Astrocyte of the spinal cord (primary cell): ENCODE results near the gene ACOX3.
"Not testable (repeated sequence)": the region's sequence is repeated elsewhere in the genome, so short reads cannot be mapped to it uniquely, and the experiment has no call there.

Experiments
- DNase-seq: peaks from one replicate; pipeline ENCODE4 v3.0.0; 2011; ENCODE audit warnings: low read depth, low spot score
- H3K4me3 ChIP-seq: 2 replicates; pipeline ENCODE4 v1.5.1; 2011; ENCODE audit warnings: low read depth, mild to moderate bottlenecking, low read length, moderate library complexity
- CTCF ChIP-seq: IDR thresholded peaks from 2 replicates; pipeline ENCODE4 v1.5.1; 2012; ENCODE audit warnings: low read depth, mild to moderate bottlenecking, low read length, inconsistent platforms
- in situ Hi-C: cut with HindIII; loops from 2 replicates; pipeline ENCODE4 v1.10.0; 2017; ENCODE audit warnings: low sequenced_read_pairs

Gene ACOX3

DNA sequence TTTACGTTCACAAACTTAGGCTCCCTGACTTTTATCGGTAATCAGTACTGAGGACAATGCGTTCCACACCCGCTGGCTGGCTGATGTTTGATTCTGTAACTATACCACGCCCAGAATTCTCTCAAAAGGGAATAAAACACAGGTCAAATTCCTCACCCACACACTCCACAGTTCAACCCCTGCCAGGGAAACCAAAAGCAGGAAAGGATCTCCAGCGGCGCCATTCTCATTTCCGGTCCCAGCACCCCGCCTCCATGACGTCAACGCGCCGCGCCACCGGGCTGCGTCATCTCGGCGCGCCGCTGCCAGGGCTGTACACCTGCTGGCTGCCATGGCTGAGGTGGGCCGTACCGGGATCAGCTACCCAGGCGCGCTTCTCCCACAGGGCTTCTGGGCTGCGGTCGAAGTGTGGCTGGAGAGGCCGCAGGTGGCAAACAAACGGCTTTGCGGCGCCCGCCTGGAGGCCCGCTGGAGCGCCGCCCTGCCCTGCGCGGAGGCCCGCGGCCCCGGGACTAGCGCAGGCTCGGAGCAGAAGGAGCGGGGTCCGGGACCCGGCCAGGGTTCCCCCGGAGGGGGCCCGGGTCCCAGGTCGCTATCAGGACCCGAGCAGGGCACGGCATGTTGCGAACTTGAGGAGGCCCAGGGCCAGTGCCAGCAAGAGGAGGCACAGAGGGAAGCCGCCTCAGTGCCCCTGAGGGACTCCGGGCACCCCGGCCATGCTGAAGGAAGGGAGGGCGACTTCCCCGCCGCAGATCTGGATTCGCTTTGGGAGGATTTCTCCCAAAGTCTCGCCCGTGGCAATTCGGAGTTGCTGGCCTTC is at the start of gene ACOX3, which contains the start of gene TRMT44:
Gene ACOX3, minus strand, starts transcription at position 232 of the 820 bp plus-strand sequence. CDS start 24,202 bp downstream, outside the sequence.
Gene TRMT44, plus strand, starts transcription at position 286 of the 820 bp plus-strand sequence. Its CDS starts 46 bp downstream, at position 332.
- DNase-seq = peak; percentile 95
- peak within 1 kb of the TSS; percentile 95 for H3K4me3 ChIP-seq
- in situ Hi-C loops = no loop called here
- no peak for TF ChIP-seq CTCF

DNA sequence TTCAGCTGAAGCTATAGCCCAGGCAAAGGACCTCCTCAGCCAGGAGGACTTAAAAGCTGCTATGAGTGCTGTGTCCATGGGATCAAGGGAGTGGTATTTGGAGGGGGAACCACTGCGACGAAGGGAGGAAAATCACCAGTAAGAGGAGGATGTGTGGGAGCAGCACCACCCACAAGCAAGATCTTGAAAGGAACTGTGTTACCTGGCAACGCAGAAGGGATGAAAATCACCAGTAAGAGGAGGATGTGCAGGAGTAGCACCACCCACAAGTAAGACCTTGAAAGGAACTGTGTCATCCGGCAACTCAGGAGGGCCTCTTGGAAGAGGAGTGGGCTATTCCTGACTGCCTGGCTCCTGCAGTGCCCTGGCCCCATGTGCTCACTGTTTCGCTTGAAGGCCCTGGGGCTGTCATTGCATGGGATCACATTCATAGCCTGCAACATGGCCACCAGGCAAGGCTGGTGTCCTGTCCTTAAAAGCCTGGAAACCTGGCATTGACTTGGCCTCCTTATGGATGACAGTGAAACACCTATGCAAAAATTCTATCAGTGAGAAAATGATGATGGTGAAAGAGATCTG is 48.4 kb upstream of the ACOX3 start:
- TF ChIP-seq CTCF = no peak
- H3K4me3 ChIP-seq = no peak overlapping the region
- in situ Hi-C loops = no loop called here
- DNase-seq = no peak

DNA sequence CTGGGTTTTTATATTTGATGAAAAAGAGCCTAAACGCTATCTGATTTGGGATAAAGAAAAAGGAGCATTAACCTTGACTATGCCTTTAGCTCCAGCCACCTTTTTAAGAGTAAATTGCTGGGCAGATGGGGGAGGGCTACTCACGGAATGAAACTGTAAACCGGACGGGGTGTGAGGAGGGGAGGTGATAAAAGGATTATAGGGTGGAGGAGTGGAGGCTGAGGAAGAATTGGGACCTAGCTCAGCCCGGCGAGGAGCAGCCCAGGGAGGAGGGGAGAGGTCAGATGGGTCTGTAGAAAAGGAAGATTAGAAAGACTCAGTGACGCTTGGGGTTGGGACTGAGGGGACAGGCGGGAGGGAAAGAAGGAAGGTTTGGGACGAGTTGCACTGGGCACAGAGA is 46.1 kb upstream of the ACOX3 start:
- DNase-seq, in situ Hi-C loops, H3K4me3 ChIP-seq: not testable (repeated sequence)

DNA sequence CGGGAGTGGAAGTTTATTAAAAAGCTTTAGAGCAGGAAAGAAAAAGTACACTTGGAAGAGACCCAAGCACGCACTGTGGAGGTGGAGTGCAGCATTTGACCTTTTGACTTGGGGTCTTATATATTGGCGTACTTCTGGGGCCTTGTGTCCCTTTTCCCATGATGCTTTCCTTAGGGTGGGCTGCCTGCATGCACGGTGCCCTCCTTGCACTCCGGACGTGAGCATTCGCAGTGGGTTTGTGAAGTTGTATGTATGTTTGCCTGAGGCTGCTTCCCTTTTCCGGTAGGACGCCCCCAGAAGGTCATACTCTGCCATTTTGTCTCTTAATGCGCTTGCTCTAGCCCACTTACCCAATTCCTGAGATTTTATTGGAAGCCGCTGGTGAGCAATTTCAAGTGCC is 39.7 kb upstream of the ACOX3 start:
- in situ Hi-C loops = no loop called here
- H3K4me3 ChIP-seq = no peak overlapping the region
- TF ChIP-seq CTCF = no peak
- DNase-seq = no peak

DNA sequence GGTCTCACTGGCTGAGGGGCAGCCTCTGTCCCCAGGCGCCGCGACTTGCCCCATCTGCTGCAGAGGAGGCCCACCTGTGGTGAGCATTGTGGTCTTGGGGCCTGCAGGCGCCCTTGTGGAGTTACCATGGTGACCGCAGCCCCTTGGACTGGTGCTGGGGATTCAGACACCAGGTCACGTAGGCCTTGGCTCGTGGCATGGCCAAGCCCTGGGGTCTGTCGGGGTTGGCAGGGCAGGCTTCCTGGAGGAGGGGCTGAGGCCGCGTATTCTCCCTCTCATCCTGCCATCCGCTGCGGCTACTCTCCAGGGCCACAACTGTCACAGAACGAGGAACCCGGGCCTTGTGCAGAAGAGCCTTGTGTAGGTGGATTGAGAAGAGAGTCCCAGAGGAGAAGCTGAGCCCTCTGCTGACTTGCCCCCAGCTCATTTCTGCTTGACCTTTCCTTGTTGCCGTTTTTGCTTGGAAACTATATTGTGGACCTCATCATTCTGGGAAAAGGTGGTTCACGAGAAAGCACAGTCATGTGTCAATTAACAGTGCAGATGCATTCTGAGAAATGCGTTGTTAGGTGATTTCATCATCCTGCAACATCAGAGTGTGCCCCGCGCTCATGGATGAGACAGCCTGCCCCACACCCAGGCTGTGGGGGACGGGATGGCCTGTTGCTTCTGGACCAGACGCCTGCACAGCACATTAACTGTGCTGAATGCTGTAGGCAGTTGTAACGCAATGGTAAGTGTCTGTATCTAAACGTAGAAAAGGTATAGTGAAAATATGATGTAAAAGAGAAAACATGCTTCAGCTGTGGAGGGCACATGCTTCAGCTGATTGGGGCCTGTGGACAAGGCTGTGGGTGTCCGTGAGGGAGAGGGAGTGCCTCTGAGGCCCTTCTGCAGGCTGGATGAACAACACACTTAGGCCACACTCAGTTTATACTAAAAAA is 38.5 kb upstream of the ACOX3 start:
- H3K4me3 ChIP-seq = no peak overlapping the region
- TF ChIP-seq CTCF = no peak
- peak; percentile 41 for DNase-seq
- in situ Hi-C loops = no loop called here

DNA sequence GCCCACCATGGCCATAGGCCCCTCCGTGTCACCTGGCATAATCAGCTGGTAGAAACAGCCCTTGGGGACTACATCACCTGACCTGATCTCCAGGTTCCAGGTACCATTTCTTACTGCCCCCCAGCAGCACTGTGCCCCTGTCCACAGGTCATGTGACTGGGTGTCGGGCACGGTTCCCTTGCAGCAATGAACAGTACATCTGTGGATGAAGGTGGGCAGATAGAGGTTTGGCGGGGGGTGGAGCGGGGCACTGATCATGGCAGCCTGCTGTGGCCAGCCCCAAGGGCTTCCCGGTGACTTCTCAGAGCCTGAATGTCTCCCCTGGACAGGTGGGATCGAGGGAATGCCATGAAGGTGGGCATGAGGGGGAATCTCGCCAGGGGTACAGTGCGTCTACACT is 37.8 kb upstream of the ACOX3 start:
- in situ Hi-C loops = no loop called here

More for the DNA sequence above, 37.8 kb upstream of the ACOX3 start:
- no peak for DNase-seq
- TF ChIP-seq CTCF = no peak
- H3K4me3 ChIP-seq = no peak overlapping the region
